Renal cortex interstitium (tissue), 11 donors: ENCODE measurements around the gene ISY1. TPM values are rescaled to one million over a fixed set of nuclear protein-coding genes. Genes with fewer than 3 reads are reported as not detected.
"Not testable (repeated sequence)": the region's sequence is repeated elsewhere in the genome, so short reads cannot be mapped to it uniquely, and the experiment has no call there.

Source experiments
- DNase-seq, 11 donors: peaks; one replicate each; pipeline ENCODE4 v3.0.0-alpha.2; 2013; ENCODE audit warnings: low read depth in 9 of 11, low spot score in 4 of 11; ENCODE audit errors: extremely low read depth in 1 of 11
- polyA plus RNA-seq, 3 donors: library from polyadenylated mRNA; unstranded; fragments of 120-200 nt; gene quantifications; one replicate each; pipeline ENCODE4 v1.2.1, GENCODE V29; 2013; ENCODE audit not compliant: insufficient read length in 3 of 3

Gene ISY1
- polyA plus RNA-seq, 3 donors: 44.4 to 60.9 (median 49.6) TPM

- no peak for DNase-seq
Measured at GRCh38 chr3:129128357-129129155, 32.3 kb downstream of the ISY1 start.

- no peak for DNase-seq
Measured at GRCh38 chr3:129126726-129127280, 34.1 kb downstream of the ISY1 start.

GRCh38 chr3:129123314-129124060 lies 37.4 kb downstream of the ISY1 start:
- no peak for DNase-seq

DNA sequence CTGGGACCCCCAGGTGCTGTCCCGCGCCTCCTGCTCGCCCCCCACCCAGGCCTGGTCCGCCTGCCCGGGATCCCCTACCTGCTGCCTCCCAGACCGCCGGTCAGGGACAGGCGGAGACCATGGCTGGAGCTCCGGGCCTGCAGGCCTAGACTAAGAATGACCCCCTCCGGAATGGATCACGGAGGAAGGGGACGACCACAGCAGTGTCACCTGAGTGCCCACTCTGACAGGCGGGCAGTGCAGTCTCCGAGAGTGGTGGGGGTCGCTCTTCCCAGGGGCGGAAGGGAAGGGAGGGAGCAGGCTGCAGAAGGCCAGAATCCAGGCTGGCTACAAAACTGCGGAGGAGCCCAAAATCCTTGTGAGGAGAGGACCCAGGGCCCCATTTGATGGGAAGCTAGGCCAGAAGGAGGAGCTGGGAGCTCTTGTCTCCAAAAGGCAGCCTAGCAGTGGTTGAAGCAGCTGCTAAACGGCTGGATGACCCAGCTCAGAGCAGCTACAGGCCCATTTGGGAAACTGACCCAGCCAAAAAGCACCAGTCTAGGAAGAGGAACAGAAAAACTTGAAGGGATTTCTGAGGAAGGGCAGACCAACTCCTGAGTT lies 38.4 kb downstream of the ISY1 start:
- peak in 1 of 11 donors; percentile 14 for DNase-seq

GRCh38 chr3:129121792-129122411 lies 39.0 kb downstream of the ISY1 start, which contains the start of gene RAB43:
Gene RAB43 (minus strand): TSS chr3:129121804. CDS start chr3:129121489, 315 bp downstream.
- DNase-seq: peak; percentile 78 to 91 (median 87)

DNA sequence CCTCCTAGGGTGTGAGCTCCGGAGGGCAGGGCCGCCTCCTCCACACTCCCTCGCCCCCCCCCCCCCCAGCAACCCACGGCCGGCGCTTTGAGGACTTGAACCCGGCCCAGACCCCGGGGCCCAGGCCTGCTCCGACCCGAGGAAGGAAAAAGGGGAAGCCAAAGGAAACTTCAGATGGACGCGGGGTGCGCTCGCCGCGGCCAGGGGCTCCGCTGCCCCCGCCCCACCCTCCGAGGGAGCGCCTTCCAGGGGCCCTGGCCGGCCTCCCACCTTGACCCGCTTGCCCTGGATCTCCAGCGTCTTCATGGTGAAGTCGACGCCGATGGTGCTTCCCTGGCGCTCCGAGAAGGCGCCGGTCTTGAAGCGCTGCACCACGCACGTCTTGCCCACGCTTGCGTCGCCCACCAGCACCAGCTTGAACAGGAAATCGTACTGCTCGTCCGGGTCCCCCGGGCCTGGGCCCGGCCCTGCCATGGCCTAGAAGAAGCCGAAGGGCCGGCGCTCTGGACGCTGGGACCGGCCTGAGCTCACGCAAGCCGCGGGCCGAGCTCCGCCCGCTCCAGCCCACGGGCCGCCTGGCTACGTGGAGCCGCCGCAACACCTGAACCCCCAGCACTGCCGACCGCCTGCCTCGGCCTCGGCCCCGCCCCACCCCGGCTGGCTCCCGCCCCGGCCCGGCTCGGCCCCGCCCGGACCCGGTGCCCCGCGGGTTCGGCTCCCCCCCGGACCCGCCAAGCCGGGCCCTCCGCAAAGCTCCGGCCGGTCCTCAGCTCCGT lies 39.7 kb downstream of the ISY1 start:
- DNase-seq: no peak

DNA sequence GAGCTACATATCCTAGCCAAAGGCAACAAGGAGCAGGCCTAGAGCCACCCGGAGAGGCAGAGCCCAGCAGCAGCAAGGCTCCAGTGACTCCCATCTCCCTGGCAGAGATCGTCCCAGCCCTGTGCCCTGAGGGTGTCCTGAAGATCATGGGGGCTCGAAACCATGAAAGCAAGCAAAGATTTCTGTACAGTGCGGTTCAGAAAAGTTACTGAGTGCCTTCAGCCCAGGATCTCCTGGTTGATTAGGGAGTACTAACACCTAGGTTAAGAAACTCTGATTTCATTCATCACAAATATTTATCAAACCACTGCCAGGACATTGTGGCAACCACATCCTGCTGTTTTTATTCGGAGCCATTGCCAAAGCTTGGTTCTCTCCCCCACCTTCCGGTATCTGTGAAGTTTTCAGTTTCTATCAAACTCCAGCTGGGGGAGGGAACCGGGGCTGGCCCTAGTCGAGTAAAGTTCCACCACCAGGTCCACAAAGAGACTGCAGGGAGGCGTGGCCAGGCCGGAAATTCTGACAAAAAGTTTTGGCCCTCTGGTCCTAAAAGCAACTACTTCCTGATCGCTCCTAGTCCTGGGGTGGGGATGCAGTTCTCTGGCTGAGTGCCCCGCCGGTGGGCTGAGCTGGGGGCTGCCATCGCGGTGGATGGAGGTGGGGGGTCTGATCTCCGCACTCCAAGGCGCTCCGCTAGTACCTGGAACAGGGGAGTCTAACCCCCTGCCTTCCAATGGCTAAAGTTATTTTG lies 40.4 kb downstream of the ISY1 start:
- peak; percentile 73 to 91 (median 82) for DNase-seq

DNA sequence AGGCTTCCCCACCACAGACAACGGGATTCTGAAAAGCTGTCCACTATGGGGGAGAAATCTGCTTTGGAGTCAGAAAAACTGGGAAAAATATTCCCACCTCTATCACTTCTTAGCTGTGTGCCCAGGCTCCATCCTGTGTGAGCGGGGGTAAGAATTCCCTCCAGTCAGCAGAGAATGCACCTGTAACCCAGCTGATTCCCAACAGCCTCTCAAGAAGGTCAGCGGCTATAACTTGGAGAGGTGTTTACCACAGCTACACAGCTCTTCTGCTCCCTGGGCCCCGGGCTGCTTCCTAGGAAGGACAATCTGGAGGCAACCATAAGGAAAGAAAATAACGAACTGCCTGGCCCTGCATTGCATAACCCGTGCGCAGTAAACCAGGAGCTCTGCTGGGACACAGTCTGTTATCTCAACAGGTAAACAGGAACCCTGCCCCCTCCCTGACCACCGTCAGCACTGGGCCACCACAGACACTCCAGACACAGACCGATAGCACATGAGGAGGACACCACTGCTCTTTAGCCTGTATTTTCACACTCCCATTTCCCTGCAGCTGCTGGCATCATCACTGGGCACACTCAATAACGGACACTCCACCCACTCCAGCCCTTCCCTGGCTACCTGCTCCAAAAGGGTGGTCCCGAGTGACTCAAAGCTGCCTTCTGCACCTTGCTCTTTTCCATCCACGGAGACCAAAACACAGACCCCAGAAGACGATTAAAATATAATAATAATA lies 41.3 kb downstream of the ISY1 start:
- DNase-seq: no peak

DNA sequence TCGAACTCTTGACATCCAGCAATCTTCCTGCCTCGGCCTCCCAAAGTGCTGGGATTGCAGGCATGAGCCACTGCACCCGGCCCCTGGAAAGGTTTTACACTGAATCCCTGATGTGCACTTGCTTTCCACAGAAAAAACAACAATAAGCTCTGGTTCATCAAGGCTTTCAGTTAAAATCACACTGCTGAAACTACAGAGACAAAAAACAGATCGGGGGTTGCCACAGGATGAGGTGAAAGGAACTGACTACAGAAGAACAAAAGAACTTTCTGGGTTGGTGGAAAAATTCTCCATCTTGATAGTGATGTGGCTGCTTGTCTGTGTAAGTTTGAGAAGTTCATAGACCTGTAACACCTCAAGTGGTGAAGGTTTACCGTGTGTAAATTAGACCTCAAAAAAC lies 42.1 kb downstream of the ISY1 start:
- no peak for DNase-seq

DNA sequence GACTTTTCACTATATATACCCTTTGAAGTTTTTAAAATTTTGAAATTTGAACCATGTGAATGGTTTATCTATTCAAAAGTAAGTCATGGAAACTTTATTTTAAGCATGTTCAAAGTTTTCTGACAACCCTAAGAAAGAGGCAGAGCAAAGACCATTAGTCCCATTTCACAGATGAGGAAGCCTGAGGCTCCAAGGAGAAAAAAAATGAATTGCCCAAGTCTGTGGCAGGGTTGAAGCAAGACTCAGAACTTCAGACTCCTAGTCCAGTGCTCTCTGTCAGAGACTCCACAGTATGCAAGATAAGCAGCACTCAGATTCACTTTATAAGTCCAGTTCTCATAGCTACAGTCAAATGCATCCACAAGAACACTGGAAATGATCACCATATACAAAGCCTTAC lies 43.7 kb downstream of the ISY1 start:
- no peak for DNase-seq

DNA sequence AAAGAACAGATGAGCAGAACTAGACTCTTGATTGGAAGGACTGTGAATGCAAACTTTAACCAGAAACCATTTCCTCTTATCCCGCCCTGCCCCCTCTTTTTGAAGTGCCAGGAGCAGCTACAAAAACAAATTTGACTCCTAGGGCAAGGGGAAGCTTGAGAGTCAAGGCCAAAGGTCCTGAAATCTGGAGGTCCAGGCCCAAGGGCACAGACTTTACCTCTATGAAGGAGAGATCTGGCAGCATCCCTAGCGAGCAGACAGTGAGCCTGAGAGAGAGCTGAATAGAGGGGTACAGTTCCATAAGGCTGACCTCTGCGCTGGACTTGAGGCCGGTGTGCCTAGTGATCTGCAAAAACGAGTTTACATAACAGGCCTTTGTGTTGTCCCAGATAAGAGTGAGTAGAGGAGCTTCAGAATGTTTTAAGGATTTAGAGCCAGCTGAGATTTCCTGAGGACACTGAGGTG lies 44.3 kb downstream of the ISY1 start:
- DNase-seq: no peak

- DNase-seq: no peak
Measured at GRCh38 chr3:129114455-129114854, 46.4 kb downstream of the ISY1 start.

- DNase-seq: no peak
Measured at GRCh38 chr3:129112308-129113052, 48.4 kb downstream of the ISY1 start.

- not testable (repeated sequence) for DNase-seq
Measured at GRCh38 chr3:129111076-129111780, 49.6 kb downstream of the ISY1 start.

DNA sequence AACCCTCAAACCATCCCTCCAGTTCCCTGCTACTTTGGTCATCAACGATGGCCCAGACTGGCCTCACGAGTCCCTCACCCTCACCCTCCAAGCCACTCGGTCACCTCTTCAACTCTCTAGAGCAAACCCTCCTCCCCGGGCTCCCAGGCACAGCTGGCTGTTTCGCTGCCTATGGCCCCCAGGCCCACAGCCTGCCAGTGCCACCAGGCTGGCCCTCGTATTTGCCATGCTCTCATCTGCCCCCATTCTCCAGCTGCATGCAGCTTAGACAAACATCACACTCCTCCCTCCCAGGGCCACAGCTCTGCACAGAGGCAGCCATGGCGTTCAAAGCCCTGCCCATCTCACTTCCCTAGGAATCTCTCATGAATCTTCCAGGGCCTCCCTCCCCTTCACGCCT lies 53.1 kb downstream of the ISY1 start:
- no peak for DNase-seq
